ENCODE data around the gene PACC1.
A peak's percentile ranks its signal among the peaks of the same experiment; 100 is the strongest.

The PACC1 gene

DNA sequence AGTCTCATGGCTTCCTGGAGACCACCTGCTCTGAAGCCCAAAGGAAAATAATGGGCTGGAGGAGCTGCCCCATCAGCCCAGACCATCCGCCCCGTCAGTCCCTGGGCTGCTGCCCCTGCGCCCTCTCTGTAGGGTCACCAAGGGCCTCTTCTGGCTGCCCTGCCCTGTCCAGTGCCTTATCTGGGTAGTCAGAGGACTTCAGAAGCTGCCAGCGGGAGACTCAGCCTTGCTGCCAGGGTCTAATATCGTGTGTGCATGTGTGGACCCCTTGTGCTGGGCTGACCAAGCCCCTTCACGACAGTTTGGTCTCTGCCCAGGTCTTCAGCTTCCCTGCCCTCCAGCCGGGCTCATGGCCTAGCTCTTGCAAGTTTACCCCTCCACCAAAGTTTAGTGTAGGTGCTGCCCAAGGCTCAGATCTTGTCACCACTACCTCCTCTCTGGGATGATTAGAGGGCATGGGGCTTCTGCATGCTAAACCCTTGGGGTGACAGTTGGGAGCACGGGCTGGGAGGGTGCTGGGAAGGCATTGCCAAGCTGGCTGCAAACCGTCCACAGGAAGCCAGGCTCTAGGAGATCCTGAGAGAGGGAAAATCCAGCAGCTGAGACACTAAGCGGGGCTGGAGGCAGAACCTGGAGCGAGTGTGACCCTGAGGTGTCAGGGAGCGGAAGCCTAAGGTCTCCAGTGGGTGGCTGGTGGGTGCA is 38.6 kb upstream of the PACC1 start:
- H3K9me3 Mint-ChIP-seq, result no peaks in the 10 kb centered on the region
- no peaks in the 10 kb centered on the region for H3K36me3 Mint-ChIP-seq (ENCODE audit: low read depth)
- H3K27ac Mint-ChIP-seq, result peak overlapping the region in 1 of 3 experiments; percentile 13
- H3K27me3 Mint-ChIP-seq (ENCODE audit: low read depth), result no peaks in the 10 kb centered on the region
- H3K4me3 Mint-ChIP-seq, result no peak overlapping the region
- TF ChIP-seq, protein P1, sequence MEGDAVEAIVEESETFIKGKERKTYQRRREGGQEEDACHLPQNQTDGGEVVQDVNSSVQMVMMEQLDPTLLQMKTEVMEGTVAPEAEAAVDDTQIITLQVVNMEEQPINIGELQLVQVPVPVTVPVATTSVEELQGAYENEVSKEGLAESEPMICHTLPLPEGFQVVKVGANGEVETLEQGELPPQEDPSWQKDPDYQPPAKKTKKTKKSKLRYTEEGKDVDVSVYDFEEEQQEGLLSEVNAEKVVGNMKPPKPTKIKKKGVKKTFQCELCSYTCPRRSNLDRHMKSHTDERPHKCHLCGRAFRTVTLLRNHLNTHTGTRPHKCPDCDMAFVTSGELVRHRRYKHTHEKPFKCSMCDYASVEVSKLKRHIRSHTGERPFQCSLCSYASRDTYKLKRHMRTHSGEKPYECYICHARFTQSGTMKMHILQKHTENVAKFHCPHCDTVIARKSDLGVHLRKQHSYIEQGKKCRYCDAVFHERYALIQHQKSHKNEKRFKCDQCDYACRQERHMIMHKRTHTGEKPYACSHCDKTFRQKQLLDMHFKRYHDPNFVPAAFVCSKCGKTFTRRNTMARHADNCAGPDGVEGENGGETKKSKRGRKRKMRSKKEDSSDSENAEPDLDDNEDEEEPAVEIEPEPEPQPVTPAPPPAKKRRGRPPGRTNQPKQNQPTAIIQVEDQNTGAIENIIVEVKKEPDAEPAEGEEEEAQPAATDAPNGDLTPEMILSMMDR (IDR thresholded peaks at IDR 0.05; ENCODE audit: unreplicated experiment in 3 of 3), result no peak
- H3K4me1 Mint-ChIP-seq, result peaks cover 46% of the 10 kb centered on the region

DNA sequence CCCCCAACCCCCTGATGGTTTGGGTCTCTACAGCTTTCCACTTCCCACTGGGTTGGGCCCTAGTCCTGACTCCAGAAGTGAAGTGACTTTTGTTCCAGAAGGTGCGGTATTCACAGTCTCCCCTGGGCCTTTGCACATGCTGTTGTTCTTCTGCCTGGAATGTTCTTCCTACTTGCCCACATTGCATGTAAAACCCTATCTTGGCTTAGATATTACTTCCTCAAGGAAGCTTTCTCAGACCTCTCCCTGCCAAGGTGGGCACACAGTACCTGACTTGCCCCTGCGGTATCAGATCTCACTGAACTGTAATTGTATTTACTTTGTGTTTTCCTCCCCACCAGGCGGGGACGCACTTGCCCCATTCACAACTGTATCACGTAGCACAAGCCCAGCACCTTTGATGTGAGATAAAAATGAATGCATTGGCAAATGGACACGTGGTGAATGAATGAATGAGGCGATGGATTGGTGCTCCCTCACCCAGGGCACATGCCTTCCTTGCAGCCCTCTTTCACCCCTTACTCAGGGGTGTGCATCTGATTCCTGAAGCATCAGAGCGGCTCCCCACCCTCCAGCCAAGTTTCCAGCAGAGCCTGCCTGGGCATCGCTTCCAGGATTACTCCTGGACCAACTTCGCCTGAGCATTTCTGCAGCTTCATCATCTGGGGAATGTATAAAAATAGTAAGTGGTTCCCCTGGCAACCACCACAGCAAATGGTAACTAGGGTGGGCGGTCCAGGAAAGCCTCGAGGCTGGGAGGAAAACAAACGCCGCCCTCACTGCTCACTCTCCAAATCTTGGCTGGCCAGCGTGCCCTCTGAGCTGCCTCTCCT is 37.9 kb upstream of the PACC1 start:
- Mint-ChIP-seq H3K4me3 (no peak overlapping the region), H3K36me3 (ENCODE audit: low read depth) (no peaks in the 10 kb centered on the region), H3K27me3 (ENCODE audit: low read depth) (no peaks in the 10 kb centered on the region), H3K27ac (peak overlapping the region in 2 of 3 experiments; percentile 13 to 52), H3K9me3 (no peaks in the 10 kb centered on the region), H3K4me1 (peaks cover 46% of the 10 kb centered on the region)
- TF ChIP-seq, protein P1 (IDR thresholded peaks at IDR 0.05; ENCODE audit: unreplicated experiment in 3 of 3), result no peak

DNA sequence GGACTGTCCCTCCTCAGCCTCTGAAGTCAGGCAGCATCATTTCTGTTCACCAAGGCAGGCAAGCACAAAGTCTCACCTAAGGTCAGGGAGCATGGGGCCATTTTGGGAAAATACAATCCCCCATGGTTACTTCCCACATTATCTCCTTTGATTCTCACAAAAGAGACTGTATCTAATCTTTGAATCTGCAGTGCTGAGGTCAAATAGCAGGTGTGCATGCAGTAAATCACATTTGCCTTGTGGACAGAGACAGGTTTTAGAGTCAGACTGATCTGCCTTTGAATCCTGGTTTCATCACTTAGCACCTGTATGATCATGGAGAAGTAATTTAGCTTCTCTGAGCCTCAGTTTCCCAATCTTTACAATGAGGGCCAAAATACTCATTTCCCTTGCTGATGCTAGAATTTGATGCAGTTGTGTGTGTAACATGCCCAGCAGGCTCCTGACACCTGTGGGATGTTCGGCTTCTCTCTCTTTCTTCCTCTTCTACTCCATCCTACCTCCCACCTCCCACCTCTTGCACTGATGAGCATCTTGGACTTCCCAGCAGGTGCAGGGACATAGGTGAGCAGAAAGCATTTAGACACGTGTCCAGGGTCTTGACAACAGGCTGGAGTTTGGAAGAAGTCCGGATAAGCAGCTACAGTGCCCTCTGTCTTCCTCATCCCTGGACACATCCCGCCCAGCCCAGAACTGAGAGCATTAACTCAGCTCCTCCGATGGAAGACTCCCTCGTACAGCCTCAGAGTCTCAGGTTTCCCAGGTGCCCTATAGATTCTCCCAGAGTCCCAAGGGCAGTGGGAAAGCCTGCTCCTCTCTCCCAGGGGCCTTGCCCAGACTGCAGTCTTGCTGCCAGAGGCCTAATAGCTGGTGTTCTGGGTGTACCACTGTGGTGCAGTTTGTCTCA is 37.0 kb upstream of the PACC1 start:
- H3K27me3 Mint-ChIP-seq (ENCODE audit: low read depth), result no peaks in the 10 kb centered on the region
- TF ChIP-seq, protein P1 (IDR thresholded peaks at IDR 0.05; ENCODE audit: unreplicated experiment in 3 of 3), result no peak
- peaks cover 45% of the 10 kb centered on the region for H3K4me1 Mint-ChIP-seq
- no peak overlapping the region for H3K4me3 Mint-ChIP-seq
- H3K27ac Mint-ChIP-seq, result peak overlapping the region in 2 of 3 experiments; percentile 34 to 84
- no peaks in the 10 kb centered on the region for H3K36me3 Mint-ChIP-seq (ENCODE audit: low read depth)
- no peaks in the 10 kb centered on the region for H3K9me3 Mint-ChIP-seq

DNA sequence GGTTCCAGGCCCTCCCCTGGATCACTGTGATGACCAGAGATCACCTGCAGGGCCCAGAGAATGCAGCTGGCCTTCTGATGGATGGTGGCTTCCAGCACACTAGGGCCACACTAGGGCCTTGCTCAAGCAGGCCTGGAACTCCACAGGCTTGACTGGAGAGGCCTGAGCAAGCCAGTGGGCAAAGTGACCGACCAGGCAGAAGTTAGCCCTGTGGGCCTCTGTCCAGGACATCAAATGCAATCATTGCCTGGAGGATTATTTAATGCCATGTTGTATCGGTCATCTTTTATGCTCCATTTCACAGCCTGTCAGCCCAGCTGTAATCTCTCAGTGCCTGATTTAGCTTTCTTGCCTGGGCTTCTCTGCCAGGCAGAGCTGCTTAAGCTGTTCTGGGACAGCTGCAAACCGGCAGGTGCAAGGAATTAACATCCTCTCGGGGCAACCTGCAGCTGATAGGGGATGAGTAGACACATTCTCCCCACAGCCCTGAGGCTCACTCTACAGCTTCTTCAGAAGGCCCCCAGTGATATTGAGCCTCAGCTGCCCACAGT is 35.7 kb upstream of the PACC1 start:
- Mint-ChIP-seq H3K9me3 (no peaks in the 10 kb centered on the region), H3K4me3 (no peak overlapping the region), H3K36me3 (ENCODE audit: low read depth) (peaks cover 4% of the 10 kb centered on the region), H3K4me1 (peaks cover 33% of the 10 kb centered on the region), H3K27ac (peak overlapping the region; percentile 34 to 84 (median 36)), H3K27me3 (ENCODE audit: low read depth) (no peaks in the 10 kb centered on the region)
- TF ChIP-seq, protein P1 (IDR thresholded peaks at IDR 0.05; ENCODE audit: unreplicated experiment in 3 of 3), result no peak

DNA sequence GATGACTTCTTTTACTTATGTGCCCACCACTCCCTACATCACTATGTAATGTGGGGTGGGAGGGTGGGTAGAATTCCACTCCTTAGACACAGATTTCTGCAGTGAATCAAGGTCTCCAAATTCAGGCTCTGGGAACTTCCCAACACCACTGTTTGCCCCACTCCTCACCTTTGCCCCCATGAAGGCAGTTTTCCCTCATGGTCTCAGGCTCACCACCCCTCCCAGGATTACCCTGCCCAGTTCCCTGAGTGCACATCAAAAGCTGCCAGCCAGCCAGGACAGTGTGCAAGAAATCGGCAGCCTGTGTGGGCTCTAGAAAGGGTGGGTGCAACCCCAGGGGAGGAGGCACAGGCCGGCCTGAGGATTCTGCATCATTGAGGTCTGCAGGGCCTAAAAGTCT is 32.8 kb upstream of the PACC1 start:
- TF ChIP-seq, protein P1 (IDR thresholded peaks at IDR 0.05; ENCODE audit: unreplicated experiment in 3 of 3), result no peak

More for the DNA sequence above, 32.8 kb upstream of the PACC1 start:
- Mint-ChIP-seq H3K4me3 (no peak overlapping the region), H3K9me3 (no peaks in the 10 kb centered on the region), H3K27ac (no peak overlapping the region), H3K4me1 (peaks cover 26% of the 10 kb centered on the region), H3K36me3 (ENCODE audit: low read depth) (peaks cover 12% of the 10 kb centered on the region), H3K27me3 (ENCODE audit: low read depth) (no peaks in the 10 kb centered on the region)

Measured in nephron (organoid).